Renal cortex interstitium (tissue), 11 donors: ENCODE data around the gene KLHL36. TPM values are rescaled to one million over a fixed set of nuclear protein-coding genes. Genes with fewer than 3 reads are reported as not detected.

Experiments
- DNase-seq, 11 donors: peaks; one replicate each; pipeline ENCODE4 v3.0.0-alpha.2; 2013; ENCODE audit warnings: low read depth in 9 of 11, low spot score in 4 of 11; ENCODE audit errors: extremely low read depth in 1 of 11
- polyA plus RNA-seq, 3 donors: library from polyadenylated mRNA; unstranded; fragments of 120-200 nt; gene quantifications; one replicate each; pipeline ENCODE4 v1.2.1, GENCODE V29; 2013; ENCODE audit not compliant: insufficient read length in 3 of 3

KLHL36 gene
- polyA plus RNA-seq, 3 donors = 24.6 to 36.2 (median 29.2) TPM

DNA sequence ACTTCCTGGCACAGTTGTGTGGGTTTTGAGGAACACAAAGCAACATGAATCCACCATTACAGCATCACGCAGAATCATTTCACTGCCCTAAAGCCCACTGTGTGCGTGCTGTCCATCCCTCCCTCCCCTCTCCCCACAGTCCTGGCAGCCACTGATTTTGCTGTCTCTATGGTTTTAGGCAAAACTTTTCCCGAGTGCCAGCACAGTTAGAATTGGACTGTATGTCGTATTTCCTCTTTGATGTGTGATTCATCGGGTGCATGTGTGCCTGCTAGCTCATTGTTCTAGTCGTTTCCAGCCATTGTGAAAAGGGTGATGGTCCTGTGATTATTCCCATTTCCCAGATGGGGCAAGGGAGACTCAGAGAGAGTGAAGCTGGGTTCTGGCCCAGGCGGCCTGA lies 12.7 kb downstream of the KLHL36 start:
- DNase-seq = no peak

DNA sequence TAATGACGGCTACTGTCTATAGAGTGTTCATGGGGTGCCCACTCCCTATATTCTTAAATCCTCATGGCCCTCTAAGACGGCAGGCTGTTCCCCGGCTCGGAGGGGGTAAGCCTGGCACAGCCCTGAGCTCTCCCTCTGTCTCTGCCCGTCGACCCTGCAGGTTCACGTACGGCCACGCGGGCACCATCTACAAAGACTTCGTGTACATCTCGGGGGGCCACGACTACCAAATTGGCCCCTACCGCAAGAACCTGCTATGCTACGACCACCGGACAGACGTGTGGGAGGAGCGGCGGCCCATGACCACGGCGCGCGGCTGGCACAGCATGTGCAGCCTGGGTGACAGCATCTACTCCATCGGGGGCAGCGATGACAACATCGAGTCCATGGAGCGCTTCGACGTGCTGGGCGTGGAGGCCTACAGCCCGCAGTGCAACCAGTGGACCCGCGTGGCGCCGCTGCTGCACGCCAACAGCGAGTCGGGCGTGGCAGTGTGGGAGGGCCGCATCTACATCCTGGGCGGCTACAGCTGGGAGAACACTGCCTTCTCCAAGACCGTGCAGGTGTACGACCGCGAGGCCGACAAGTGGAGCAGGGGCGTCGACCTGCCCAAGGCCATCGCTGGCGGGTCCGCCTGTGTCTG lies 13.2 kb downstream of the KLHL36 start:
- no peak for DNase-seq

DNA sequence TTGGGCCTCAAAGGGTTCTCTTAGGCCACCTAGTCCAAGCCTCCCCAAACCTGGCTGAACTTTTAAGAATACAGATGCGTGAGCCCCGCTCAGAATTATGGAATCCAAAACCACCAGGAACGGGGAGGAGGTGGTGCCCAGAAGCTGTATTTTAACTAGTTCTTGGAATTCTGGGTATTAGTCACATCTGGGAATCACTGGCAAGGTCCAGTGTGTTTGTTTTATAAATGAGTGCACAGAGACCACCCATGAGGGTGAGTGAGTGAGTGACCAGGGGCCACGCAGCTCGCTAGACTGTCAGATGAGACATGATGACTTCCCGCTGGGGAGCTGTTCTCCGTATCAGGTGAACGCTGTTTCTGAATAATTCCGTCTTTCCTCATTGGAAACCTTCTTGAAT lies 14.2 kb downstream of the KLHL36 start:
- no peak for DNase-seq

DNA sequence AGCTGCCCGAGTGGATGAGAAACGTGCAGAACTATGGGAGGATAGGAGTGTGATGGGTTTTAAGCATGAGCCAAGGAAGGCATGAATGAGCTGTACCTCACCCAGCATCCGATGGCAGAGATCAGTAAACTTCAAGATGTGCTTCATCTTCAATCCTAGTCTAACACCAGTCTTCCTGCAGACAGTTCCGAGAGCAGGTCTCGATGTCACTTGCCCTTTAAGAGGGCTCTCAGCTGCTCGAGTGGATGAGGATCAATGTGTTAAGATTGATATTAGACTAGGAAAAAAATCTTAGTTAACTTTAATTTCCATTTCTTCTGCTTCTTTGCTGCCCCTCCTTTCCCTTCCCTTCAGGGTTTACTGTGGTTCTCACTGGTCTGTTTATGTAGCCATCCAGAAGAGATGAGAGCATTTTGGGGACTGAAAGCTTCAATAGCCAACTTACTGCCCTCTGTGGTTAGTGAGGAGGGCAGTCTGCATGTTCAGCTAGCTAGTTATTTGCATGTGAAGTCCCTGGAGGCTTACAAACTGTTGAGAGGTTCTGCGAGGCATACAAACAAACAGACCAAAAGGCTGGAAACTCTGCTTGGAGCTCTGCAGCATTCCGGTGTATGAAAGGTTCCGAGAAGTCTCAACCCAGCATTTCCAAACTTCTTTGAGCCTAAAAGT lies 15.3 kb downstream of the KLHL36 start:
- no peak for DNase-seq

DNA sequence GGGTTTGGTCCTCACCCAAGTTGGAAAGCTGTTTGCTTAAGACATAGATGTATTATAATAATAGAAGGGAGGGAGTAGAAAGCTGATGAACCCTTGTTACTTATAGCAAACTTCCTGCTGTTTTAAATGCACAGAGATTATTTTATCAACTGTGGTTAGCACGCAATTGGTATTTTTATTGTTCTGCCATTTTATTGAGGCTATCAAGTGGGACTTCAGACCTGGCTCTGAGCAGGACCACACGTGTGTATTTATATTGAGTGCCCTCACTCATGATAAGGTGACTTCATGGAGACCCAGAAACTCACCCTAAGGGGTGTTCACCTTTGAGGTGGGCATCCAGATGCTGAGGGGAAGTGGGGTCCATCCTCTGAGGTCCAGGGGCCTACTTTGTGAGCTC lies 17.0 kb downstream of the KLHL36 start:
- DNase-seq = no peak

- DNase-seq = no peak
Observed at GRCh38 chr16:84665843-84666242, 17.5 kb downstream of the KLHL36 start.

GRCh38 chr16:84667600-84668309 lies 19.4 kb downstream of the KLHL36 start:
- no peak for DNase-seq

DNA sequence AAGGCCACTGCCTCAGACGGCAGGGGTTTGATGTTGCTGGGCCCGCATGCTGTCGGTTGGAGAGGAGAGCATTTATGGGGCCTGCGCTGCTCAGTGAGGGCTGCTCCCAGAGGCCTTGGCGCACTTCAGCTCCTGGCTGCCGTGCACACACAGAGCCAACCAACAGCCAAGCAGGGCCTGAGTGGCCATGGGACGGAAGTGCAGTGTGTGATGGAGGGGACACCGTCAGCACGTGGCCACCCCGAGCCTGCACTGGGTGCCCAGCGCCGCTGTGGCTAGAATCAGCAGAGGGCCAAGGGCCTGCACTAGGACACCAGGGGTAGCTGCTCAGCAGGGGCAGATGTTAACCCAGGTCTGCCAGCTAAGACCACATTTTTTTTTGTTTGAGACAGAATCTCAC lies 21.8 kb downstream of the KLHL36 start:
- DNase-seq = no peak

GRCh38 chr16:84672276-84673202 lies 24.2 kb downstream of the KLHL36 start:
- no peak for DNase-seq

GRCh38 chr16:84673203-84673535 lies 24.9 kb downstream of the KLHL36 start:
- DNase-seq = no peak

- no peak for DNase-seq
Observed at GRCh38 chr16:84673561-84673960, 25.2 kb downstream of the KLHL36 start.

- no peak for DNase-seq
Observed at GRCh38 chr16:84675423-84675822, 27.1 kb downstream of the KLHL36 start.

- DNase-seq = no peak
Observed at GRCh38 chr16:84675884-84676283, 27.6 kb downstream of the KLHL36 start.

DNA sequence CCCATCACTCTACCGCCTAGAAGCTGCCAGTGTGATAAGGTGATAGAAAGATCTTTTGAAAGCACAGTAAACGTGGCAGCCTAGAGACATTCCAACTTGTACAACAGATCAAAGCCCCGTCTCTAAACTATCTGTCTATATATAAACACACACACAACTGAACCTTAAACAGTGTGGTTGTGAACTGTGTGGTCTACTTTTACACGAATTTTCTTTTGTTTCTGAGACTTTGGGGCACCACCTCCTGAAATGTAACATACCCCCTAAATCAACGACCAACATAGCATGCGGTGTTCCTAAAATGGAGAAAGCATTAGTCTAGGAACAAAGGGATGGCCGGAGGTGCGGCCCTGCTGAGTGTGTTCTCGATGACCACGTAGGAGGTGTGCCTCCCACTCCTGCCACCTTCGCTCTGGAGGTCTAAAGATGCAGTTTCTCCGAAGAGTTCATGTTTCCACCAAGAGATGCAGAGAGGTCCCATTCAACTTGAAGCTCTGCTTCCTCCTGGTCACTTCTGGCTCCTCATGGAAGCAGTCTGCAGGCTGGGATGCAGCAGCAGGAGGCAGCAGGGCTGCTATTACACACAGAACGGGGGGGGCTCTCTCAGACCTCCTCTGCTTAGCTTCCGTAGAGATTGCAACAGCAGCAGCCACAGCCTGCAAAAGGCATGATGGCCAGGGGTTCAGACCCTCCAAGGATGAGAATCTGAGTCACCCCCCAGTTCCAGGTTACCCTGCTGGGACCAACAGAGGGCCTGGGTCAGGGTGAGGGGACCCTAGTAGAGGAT lies 28.9 kb downstream of the KLHL36 start:
- DNase-seq = no peak

DNA sequence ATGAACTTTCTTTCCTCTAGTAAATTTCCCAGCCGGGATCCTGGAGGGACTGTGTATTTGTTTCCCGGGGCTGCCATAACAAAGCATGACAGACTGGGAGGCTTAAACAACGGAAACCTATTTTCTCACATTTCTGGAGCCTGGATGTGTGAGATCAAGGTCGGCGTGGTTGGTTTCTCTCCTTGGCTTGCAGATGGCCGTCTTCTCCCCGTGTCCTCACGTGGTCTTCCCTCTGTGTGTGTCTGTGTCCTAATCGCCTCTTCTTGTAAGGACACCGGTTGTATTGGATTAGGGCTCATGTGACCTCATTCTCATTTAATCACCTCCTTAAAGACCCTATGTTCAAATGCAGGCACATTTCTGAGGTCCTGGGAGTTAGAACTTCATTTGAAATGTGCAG lies 29.5 kb downstream of the KLHL36 start:
- no peak for DNase-seq

DNA sequence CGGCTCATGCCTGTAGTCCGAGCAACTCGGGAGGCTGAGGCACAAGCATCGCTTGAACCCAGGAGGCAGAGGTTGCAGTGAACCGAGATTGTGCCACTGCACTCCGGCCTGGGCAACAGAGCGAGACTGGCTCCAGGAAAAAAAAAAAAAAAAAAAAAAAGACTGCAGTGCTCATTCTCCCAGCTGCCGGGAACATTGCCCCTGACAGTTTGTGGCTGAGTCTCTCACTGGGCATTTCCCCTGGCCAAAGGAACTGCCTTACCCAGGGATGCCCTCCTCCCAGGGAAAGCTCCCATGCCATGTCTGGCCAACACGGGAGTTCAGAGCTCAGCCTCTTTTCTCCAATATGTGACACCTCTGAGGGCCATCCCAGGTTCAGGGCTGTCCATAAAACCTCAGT lies 30.2 kb downstream of the KLHL36 start:
- no peak for DNase-seq

DNA sequence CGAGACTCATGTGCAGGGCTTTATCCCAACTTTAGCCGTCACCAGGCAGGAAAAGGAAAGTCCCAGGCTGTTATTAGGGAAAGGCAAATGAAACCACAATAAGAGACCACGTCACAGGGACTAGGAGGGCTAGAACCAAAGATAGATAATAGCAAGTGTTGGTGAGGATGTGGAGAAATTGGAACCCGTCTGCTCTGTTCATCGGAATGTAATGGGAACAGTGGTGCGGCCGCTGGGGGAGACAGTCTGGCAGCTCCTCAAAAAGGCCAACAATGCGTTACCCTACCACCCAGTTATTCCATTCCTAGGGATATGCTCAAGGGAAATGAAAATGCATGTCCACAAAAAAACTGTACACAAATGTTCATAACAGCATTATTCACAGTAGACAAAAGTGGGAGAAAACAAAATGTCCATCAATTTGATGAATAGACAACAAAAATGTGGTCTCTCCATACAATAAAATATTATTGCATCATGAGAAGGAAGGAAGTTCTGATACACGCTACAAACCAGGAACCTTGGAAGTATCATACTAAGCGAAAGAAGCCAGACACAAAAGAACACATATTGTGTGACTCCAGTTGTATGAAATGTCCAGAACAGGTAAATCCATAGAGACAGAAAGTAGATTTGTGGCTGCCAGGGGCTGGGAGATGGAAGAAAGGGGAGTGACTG lies 32.0 kb downstream of the KLHL36 start:
- DNase-seq = no peak
